H1 (cell line): Measurements from ENCODE around the gene ETFBKMT. TPM values are rescaled to one million over a fixed set of nuclear protein-coding genes. Genes with fewer than 3 reads are reported as not detected.
A peak's percentile ranks its signal among the peaks of the same experiment; 100 is the strongest.

ENCODE experiments used
- ASH2L ChIP-seq: fragments of 200-600, 300-600 bp; sonication (generic); IDR thresholded peaks from one replicate; pipeline ENCODE4 v1.7.1; 2017; ENCODE audit warnings: low read length
- CBX8 ChIP-seq: fragments of 300-800, 300-1000 bp; sonication (generic); IDR thresholded peaks from 2 replicates; pipeline ENCODE4 v1.7.1; 2016; ENCODE audit warnings: low read depth, low read length, borderline replicate concordance
- CHD1 ChIP-seq: IDR thresholded peaks from 2 replicates; pipeline ENCODE4 v1.6.1; 2012; ENCODE audit warnings: low read depth, low read length, improper control_type of control experiment
- EP300 ChIP-seq, 2 experiments: IDR thresholded peaks; 1 replicate in 1 of 2; 2 replicates in 1 of 2; pipeline ENCODE4 v1.6.1; 2011 to 2012; ENCODE audit warnings: low read depth in 2 of 2, low read length in 2 of 2, mild to moderate bottlenecking in 2 of 2, borderline replicate concordance in 1 of 2, inconsistent platforms in 1 of 2, moderate library complexity in 1 of 2
- GTF2F1 ChIP-seq: IDR thresholded peaks from 2 replicates; pipeline ENCODE4 v1.6.1; 2012; ENCODE audit warnings: low read depth, low read length, improper control_type of control experiment, borderline replicate concordance
- POLR2AphosphoS5 ChIP-seq: IDR thresholded peaks from 2 replicates; pipeline ENCODE4 v1.6.1; 2011; ENCODE audit warnings: low read depth, low read length
- RAD21 ChIP-seq, 2 experiments: IDR thresholded peaks in 1 of 2; conservative IDR thresholded peaks in 1 of 2; 2 replicates each; pipeline ENCODE4 v1.6.1; 2011; ENCODE audit warnings: low read depth in 2 of 2, low read length in 2 of 2, improper control_type of control experiment in 1 of 2, inconsistent platforms in 1 of 2, mild to moderate bottlenecking in 1 of 2, moderate library complexity in 1 of 2
- SIN3A ChIP-seq, 2 experiments: IDR thresholded peaks in 1 of 2; conservative IDR thresholded peaks in 1 of 2; 2 replicates each; pipeline ENCODE4 v1.6.1; 2011 to 2012; ENCODE audit warnings: low read length in 2 of 2, improper control_type of control experiment in 1 of 2, low read depth in 1 of 2, mild to moderate bottlenecking in 1 of 2
- USF2 ChIP-seq: IDR thresholded peaks from 2 replicates; pipeline ENCODE4 v1.6.1; 2011; ENCODE audit warnings: low read length, improper control_type of control experiment
- YY1 ChIP-seq: IDR thresholded peaks from 2 replicates; pipeline ENCODE4 v1.6.1; 2011; ENCODE audit warnings: low read depth, mild to moderate bottlenecking, low read length
- polyA plus RNA-seq, 7 experiments: library from polyadenylated mRNA; depleted of rRNA in 3 of 7; stranded (reverse) in 5 of 7; unstranded in 2 of 7; fragments of >200 nt in 5 of 7; fragments of 200-250 nt in 2 of 7; gene quantifications; 1 replicate in 5 of 7; 2 replicates in 1 of 7; 4 replicates in 1 of 7; pipeline versions ENCODE4 v1.2.1 to v1.2.3, GENCODE V29; 2011 to 2013; ENCODE audit warnings: missing spikeins in 2 of 7, mixed read lengths in 2 of 7
- total RNA-seq: library from RNA; stranded (reverse); fragmentation: NEBNext Ultra II Directional; extraction: Animal tissue kit (Norgen Biotek cat#: 25700); gene quantifications from 2 replicates; pipeline ENCODE4 v1.2.1, GENCODE V29; 2021

Gene ETFBKMT
- total and polyA plus RNA-seq, 2 of the 8 experiments (the other 6 are each of a cell fraction or from before 2014, with no cell fraction given): 0.59 to 1.7 TPM

GRCh38 chr12:31659087-31659942 is at the start of gene ETFBKMT (continued):
- no peak for TF ChIP-seq USF2
- TF ChIP-seq EP300 (IDR thresholded peaks at IDR 0.05; ENCODE audit: borderline replicate concordance in 1 of 2, low read depth in 2 of 2, low read length in 2 of 2): peak in 1 of 2 experiments; percentile 50; a peak in 1 of 3 replicates
- TF ChIP-seq CHD1: no peak
- peak; percentile 29 to 31 for TF ChIP-seq RAD21 (IDR thresholded peaks at IDR 0.05 in 1 of 2, conservative IDR thresholded peaks at IDR 0.05 in 1 of 2; ENCODE audit: low read depth in 2 of 2, low read length in 2 of 2)
- TF ChIP-seq ASH2L: peak; percentile 43
- TF ChIP-seq SIN3A (conservative IDR thresholded peaks at IDR 0.05 in 1 of 2, IDR thresholded peaks at IDR 0.05 in 1 of 2; ENCODE audit: low read depth in 1 of 2, low read length in 2 of 2): peak; percentile 82 to 90; a peak in 3 of 4 replicates
- no peak for TF ChIP-seq GTF2F1
- no peak for TF ChIP-seq CBX8
- TF ChIP-seq POLR2AphosphoS5: no peak
- TF ChIP-seq YY1: 0 out of 2 replicates have a peak, but pooled peaks have one; percentile 28
